ENCODE measurements around the gene P2RY8.

The P2RY8 gene

GRCh38 chrX:1521459-1521956 lies 15.5 kb downstream of the P2RY8 start (continued):
- no peak for TF ChIP-seq ZNF626 (tag by site-specific recombination; IDR thresholded peaks at IDR 0.05)
- TF ChIP-seq ZNF132 (tag by site-specific recombination; IDR thresholded peaks at IDR 0.05; ENCODE audit: borderline replicate concordance), result no peak
- no peak for TF ChIP-seq ZNF785 (tag by site-specific recombination; IDR thresholded peaks at IDR 0.05)
- no peak for TF ChIP-seq ZNF221 (tag by site-specific recombination; IDR thresholded peaks at IDR 0.05; ENCODE audit: borderline replicate concordance)
- TF ChIP-seq HOXC10 (CRISPR knock-in tag; IDR thresholded peaks at IDR 0.05), result no peak
- TF ChIP-seq ZBTB49 (tag by site-specific recombination; IDR thresholded peaks at IDR 0.05; ENCODE audit: low read depth), result no peak
- TF ChIP-seq ZBTB26 (tag by site-specific recombination; optimal IDR thresholded peaks at IDR 0.05), result no peak
- no peak for TF ChIP-seq ZNF202 (tag by site-specific recombination; IDR thresholded peaks at IDR 0.05; ENCODE audit: borderline replicate concordance)

GRCh38 chrX:1520350-1520749 lies 16.6 kb downstream of the P2RY8 start:
- POLR2A ChIA-PET, result no interaction called here
- CTCF ChIA-PET, result no interaction called here
- H3K36me3 ChIP-seq (ENCODE audit: control insufficient read depth in 2 of 2, insufficient read depth in 1 of 2, low read length in 2 of 2), result no peaks in the 10 kb centered on the region
- no peaks in the 10 kb centered on the region for H3K9me3 ChIP-seq (ENCODE audit: control insufficient read depth, insufficient read depth, low read depth, low read length)
- no peak overlapping the region for H3K27ac ChIP-seq (ENCODE audit: extremely low read depth, low read depth, low read length)
- no peaks in the 10 kb centered on the region for H3K4me1 ChIP-seq (ENCODE audit: control insufficient read depth, insufficient read depth, low read length)
- no peak for TF ChIP-seq GLI4 (tag by site-specific recombination; IDR thresholded peaks at IDR 0.05)
- no peak for TF ChIP-seq KLF16 (tag by site-specific recombination; IDR thresholded peaks at IDR 0.05)
- TF ChIP-seq YY1 (tag by site-specific recombination; IDR thresholded peaks at IDR 0.05), result no peak
- no peak for TF ChIP-seq ZNF140 (tag by site-specific recombination; IDR thresholded peaks at IDR 0.05)
- TF ChIP-seq ZNF701 (tag by site-specific recombination; IDR thresholded peaks at IDR 0.05), result no peak
- no peak for TF ChIP-seq ZNF449 (tag by site-specific recombination; IDR thresholded peaks at IDR 0.05)
- no peak for TF ChIP-seq ZNF398 (tag by site-specific recombination; IDR thresholded peaks at IDR 0.05)
- no peak for TF ChIP-seq INSM2 (tag by site-specific recombination; IDR thresholded peaks at IDR 0.05)
- TF ChIP-seq ZNF37A (tag by site-specific recombination; IDR thresholded peaks at IDR 0.05), result no peak
- TF ChIP-seq PRDM1 (tag by site-specific recombination; IDR thresholded peaks at IDR 0.05), result no peak
- TF ChIP-seq ZNF561 (tag by site-specific recombination; IDR thresholded peaks at IDR 0.05; ENCODE audit: borderline replicate concordance), result no peak
- no peak overlapping the region for H3K4me3 ChIP-seq (ENCODE audit: low read depth, low read length)

All from HEK293 (cell line).